Activated CD8-positive, alpha-beta memory T cell treated with anti-CD3 and anti-CD28 coated beads, Interleukin-2, amount 50 U/mL, for 4 hours (primary cell): ENCODE measurements around the gene EML6.

Experiments
- DNase-seq: peaks from one replicate; pipeline ENCODE4 v3.0.0-alpha.2; 2020

Gene EML6

GRCh38 chr2:54950811-54951210 lies 227.3 kb downstream of the EML6 start:
- DNase-seq = no peak

- no peak for DNase-seq
Measured at GRCh38 chr2:54952425-54952824, 229.0 kb downstream of the EML6 start.

- no peak for DNase-seq
Measured at GRCh38 chr2:54952978-54953456, 229.6 kb downstream of the EML6 start.

DNA sequence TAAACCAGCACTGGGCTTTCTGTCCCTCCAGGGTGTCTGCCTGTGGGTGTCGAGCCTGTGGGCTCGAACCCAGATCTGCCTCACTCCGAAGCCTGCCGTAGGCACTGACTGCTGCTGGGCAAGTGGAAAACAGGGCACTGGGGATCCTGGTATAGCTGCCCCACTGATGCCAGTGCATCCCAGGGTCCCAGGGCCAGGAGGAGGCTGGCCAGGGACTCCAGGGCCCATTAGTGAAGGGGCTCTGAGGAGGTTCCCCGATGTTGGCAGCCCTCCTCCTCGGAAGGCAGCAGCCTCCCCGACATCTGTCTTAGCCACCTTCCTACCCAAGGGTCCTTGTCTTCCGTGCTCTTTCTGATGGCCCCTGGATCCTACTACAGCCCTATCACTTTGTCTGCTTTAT lies 230.7 kb downstream of the EML6 start:
- no peak for DNase-seq

GRCh38 chr2:54954705-54955357 lies 231.4 kb downstream of the EML6 start:
- no peak for DNase-seq

GRCh38 chr2:54955358-54956110 lies 232.1 kb downstream of the EML6 start:
- DNase-seq = no peak

GRCh38 chr2:54956111-54956627 lies 232.7 kb downstream of the EML6 start:
- no peak for DNase-seq

GRCh38 chr2:54957321-54957999 lies 234.0 kb downstream of the EML6 start:
- no peak for DNase-seq

DNA sequence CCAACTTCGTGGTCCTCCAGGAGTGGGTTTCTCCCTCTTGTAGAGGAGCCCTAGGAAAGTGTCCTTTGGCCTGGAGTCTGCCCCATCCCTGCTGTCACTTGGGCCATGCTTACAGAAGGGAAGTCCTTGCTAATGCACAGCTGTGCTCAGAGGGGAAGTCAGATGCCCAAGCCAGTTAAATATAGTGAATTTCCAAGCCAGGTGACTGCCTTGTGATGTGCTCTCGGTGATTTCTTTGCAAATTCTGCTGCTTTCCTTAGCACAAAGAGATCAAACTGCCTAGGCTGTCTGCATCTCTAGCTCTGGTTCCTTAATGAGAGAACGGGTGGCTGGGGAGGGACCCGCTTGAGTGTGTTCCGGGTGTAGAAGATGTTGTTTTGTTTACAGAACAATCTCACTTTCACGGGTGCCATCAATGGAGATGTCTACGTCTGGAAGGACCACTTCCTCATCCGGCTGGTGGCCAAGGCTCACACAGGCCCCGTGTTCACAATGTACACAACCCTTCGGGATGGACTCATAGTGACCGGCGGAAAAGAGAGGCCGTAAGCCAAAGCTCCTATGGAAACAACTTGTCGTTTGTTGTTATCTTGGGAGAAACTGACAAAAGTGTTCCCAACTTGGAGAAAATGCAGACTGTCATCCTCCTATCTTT lies 235.4 kb downstream of the EML6 start:
- DNase-seq = no peak

GRCh38 chr2:54960164-54960563 lies 236.7 kb downstream of the EML6 start:
- DNase-seq = no peak

DNA sequence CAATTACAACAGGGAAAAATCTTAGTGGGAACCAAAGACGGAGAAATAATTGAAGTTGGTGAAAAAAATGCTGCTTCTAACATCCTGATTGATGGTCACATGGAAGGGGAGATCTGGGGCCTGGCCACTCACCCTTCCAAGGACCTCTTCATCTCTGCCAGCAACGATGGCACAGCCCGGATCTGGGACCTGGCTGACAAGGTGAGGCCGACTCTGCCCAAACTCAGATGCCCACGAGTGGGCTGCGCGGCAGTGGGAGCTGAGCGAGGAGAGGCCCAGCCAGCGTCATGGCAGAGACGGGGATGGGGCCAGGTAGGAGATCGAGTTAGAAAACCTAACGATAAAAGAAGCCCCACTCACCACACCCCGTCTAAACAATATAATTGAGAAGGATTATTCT lies 239.0 kb downstream of the EML6 start:
- no peak for DNase-seq

DNA sequence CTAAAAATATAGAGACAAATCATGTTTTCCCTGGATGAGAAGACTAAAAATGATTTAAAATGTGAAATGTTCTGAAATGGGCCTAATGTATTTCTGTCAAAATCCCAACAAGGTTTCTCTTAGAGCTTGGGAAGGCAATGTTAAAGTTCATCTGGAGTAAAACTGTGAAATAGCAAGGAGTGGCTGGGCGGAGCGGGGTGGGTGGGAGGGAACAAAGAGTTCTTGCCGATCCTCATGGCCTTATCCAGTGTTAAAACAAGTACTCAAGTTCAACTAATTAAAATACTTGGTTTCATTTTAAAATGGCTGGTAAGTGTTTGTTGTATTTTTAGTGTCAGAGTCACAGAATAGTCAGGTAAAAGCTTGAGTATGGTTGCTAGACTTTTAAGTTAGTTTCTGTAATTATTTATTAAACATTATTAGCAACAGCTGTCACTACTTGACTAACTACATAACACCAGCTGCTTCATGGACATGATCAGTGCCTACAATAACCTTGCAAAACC lies 239.5 kb downstream of the EML6 start:
- DNase-seq = no peak

GRCh38 chr2:54963476-54963875 lies 240.0 kb downstream of the EML6 start:
- DNase-seq = no peak

DNA sequence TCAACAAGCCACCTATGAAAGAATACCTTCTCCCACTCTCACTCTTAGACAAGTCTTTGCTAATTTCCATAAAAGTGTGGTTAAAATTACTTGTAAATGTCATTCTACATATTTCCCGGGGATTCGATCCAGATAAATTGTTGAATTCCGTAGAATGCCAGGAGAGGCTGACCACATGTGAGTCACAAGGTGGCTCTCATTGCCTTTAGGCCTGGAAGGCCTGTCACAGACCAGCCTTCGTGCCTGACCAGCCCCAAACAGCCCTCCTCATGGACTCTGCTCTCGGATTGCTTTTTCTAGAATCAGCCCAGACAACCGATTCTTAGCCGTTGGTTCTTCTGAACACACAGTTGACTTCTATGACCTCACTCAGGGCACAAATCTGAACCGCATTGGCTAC lies 240.8 kb downstream of the EML6 start:
- DNase-seq = no peak

DNA sequence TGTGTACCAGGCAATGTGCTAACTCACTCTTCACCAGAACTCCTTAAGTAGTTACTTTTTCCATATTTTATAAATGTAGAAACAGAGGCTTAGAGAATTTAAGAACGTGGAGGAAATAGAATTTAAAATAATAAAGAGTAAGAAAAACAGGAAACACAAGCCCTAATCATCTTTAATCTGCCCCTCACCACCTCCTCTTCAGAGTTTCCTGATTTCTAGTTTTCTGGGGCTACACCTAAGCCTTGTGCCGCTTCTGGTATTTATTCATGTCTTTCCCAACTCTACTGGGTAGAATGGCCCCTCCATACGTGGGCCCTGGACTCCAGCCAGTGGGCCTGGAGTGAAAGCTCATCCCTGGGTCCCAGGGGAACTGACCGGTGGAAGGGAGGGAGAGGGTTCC lies 241.4 kb downstream of the EML6 start:
- DNase-seq = no peak

- no peak for DNase-seq
Measured at GRCh38 chr2:54965425-54965824, 242.0 kb downstream of the EML6 start.

DNA sequence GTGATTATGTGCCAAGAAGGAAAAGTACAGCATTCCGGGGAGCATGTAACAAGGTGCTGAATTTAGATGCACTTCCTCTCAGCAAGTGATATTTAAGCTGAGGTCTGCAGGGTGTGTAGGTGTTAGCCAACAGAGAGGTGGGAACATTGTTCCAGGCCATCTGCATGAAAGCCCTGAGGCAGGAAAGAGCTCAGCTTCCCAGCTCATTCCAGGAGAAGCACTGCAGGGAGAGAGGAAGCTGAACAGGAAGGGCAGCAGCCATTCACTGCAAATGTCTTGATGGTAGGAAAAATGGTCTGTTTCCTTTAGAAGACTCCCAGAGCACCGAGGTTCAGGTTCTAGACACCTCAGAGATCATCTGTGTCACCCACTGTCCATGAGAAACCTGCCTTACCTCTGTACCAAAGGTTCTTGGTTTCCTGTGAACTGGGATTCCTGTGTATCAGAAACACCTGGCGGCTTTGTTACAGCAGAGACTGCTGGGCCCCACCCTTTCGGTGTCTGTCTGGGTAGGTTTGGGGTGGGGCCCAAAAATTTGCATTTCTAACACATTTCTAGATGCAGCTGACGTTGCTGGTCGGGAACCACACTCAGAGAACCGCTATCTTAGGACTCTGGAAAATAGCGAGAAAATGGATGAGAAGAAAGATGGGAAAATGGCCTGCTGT lies 242.8 kb downstream of the EML6 start:
- DNase-seq = no peak

DNA sequence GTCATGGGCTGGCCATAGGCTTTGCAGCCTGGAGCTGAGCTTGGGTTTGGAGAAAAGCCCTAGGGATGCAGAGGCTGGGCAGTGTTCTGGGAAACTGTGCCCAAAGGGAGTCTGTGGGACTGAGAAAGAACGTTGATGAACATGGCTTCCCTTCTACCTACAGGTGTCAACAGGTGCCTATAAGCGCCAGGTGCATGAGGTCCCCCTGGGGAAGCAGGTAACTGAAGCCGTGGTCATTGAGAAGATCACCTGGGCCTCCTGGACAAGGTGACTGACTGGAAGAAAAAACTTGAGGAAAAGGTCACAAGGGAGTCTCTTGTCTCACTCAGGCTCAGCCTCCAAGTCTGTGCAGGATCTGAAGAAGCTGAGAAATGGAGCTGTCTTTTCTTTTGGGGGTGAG lies 243.4 kb downstream of the EML6 start:
- DNase-seq = no peak

GRCh38 chr2:54967269-54967668 lies 243.8 kb downstream of the EML6 start:
- DNase-seq = no peak

GRCh38 chr2:54967759-54968365 lies 244.4 kb downstream of the EML6 start:
- no peak for DNase-seq

GRCh38 chr2:54968561-54969218 lies 245.2 kb downstream of the EML6 start:
- DNase-seq = no peak
